Mesenchymal stem cell (in vitro differentiated cells and primary cell): ENCODE data around the gene HDAC11. TPM values are rescaled to one million over a fixed set of nuclear protein-coding genes. Genes with fewer than 3 reads are reported as not detected.
"Not testable (repeated sequence)": the region's sequence is repeated elsewhere in the genome, so short reads cannot be mapped to it uniquely, and the experiment has no call there.

Experiments used
- DNase-seq: peaks from one replicate; pipeline ENCODE4 v3.0.0-alpha.2; 2013
- H2AFZ ChIP-seq: one replicate; pipeline ENCODE4 v1.6.1; 2013; ENCODE audit warnings: low read depth, mild to moderate bottlenecking, control low read depth, inconsistent platforms, low read length, moderate library complexity
- H2AK5ac ChIP-seq: 2 replicates; pipeline ENCODE4 v1.6.1; 2013; ENCODE audit warnings: low read length, moderate library complexity, mild to moderate bottlenecking, inconsistent platforms; ENCODE audit not compliant: severe bottlenecking
- H2BK120ac ChIP-seq: one replicate; pipeline ENCODE4 v1.6.1; 2013; ENCODE audit warnings: low read depth, mild to moderate bottlenecking, inconsistent platforms, low read length, moderate library complexity
- H2BK12ac ChIP-seq, 2 experiments: one replicate each; pipeline ENCODE4 v1.6.1; 2013; ENCODE audit warnings: inconsistent platforms in 2 of 2, low read length in 2 of 2, mild to moderate bottlenecking in 2 of 2, moderate library complexity in 2 of 2, control low read depth in 1 of 2
- H2BK15ac ChIP-seq: one replicate; pipeline ENCODE4 v1.6.1; 2013; ENCODE audit warnings: mild to moderate bottlenecking, low read depth, inconsistent platforms; ENCODE audit not compliant: poor library complexity, severe bottlenecking
- H2BK5ac ChIP-seq: 2 replicates; pipeline ENCODE4 v1.6.1; 2013; ENCODE audit warnings: low read depth, mild to moderate bottlenecking, low read length, control low read depth, inconsistent platforms; ENCODE audit not compliant: poor library complexity, severe bottlenecking
- H3K14ac ChIP-seq, 2 experiments: one replicate each; pipeline ENCODE4 v1.6.1; 2013; ENCODE audit warnings: inconsistent platforms in 2 of 2, low read length in 2 of 2, control low read depth in 1 of 2, mild to moderate bottlenecking in 1 of 2, moderate library complexity in 1 of 2
- H3K18ac ChIP-seq, 2 experiments: one replicate each; pipeline ENCODE4 v1.6.1; 2013; ENCODE audit warnings: inconsistent platforms in 2 of 2, low read length in 2 of 2, control low read depth in 1 of 2, low read depth in 1 of 2, mild to moderate bottlenecking in 1 of 2
- H3K23ac ChIP-seq, 2 experiments: one replicate each; pipeline ENCODE4 v1.6.1; 2013; ENCODE audit warnings: inconsistent platforms in 2 of 2, low read length in 2 of 2, mild to moderate bottlenecking in 2 of 2, moderate library complexity in 2 of 2, control low read depth in 1 of 2
- H3K27ac ChIP-seq: 2 replicates; pipeline ENCODE4 v1.5.1; 2013; ENCODE audit warnings: mild to moderate bottlenecking, moderate library complexity, low read length, control low read depth, inconsistent platforms; ENCODE audit not compliant: poor library complexity, severe bottlenecking
- H3K27me3 ChIP-seq, 2 experiments: 2 replicates each; pipeline versions ENCODE4 v1.6.1 to v1.7.0; 2013; ENCODE audit warnings: low read length in 2 of 2, mild to moderate bottlenecking in 2 of 2, moderate library complexity in 2 of 2, control low read depth in 1 of 2, inconsistent platforms in 1 of 2; ENCODE audit not compliant: control insufficient read depth in 1 of 2, insufficient read depth in 1 of 2
- H3K36me3 ChIP-seq, 2 experiments: 2 replicates each; pipeline versions ENCODE4 v1.6.1 to v1.7.0; 2013; ENCODE audit warnings: low read length in 2 of 2, control low read depth in 1 of 2, inconsistent platforms in 1 of 2, low read depth in 1 of 2, mild to moderate bottlenecking in 1 of 2; ENCODE audit not compliant: insufficient read depth in 2 of 2, control insufficient read depth in 1 of 2
- H3K4ac ChIP-seq, 2 experiments: one replicate each; pipeline ENCODE4 v1.6.1; 2013; ENCODE audit warnings: inconsistent platforms in 2 of 2, low read length in 2 of 2, mild to moderate bottlenecking in 2 of 2, moderate library complexity in 2 of 2, control low read depth in 1 of 2, low read depth in 1 of 2
- H3K4me1 ChIP-seq: 2 replicates; pipeline ENCODE4 v1.6.1; 2013; ENCODE audit warnings: low read depth, low read length, control low read depth; ENCODE audit not compliant: control insufficient read depth, insufficient read depth
- H3K4me2 ChIP-seq: 2 replicates; pipeline ENCODE4 v1.6.1; 2013; ENCODE audit warnings: low read length, mild to moderate bottlenecking, inconsistent platforms; ENCODE audit not compliant: poor library complexity, severe bottlenecking
- H3K4me3 ChIP-seq, 2 experiments: 2 replicates each; pipeline versions ENCODE4 v1.5.1 to v1.7.0; 2013; ENCODE audit warnings: low read length in 2 of 2, mild to moderate bottlenecking in 2 of 2, control low read depth in 1 of 2, low read depth in 1 of 2; ENCODE audit not compliant: insufficient read depth in 1 of 2
- H3K79me1 ChIP-seq: replicated peaks from 2 replicates; pipeline ENCODE4 v1.6.1; 2013; ENCODE audit warnings: mild to moderate bottlenecking, control low read depth, low read length, inconsistent platforms; ENCODE audit not compliant: poor library complexity, severe bottlenecking
- H3K9ac ChIP-seq: 2 replicates; pipeline ENCODE4 v1.7.0; 2013; ENCODE audit warnings: mild to moderate bottlenecking, low read length, moderate library complexity
- H3K9me3 ChIP-seq: 2 replicates; pipeline ENCODE4 v1.7.0; 2013; ENCODE audit warnings: mild to moderate bottlenecking, low read length; ENCODE audit not compliant: control insufficient read depth
- H4K8ac ChIP-seq: one replicate; pipeline ENCODE4 v1.6.1; 2013; ENCODE audit warnings: inconsistent platforms, mild to moderate bottlenecking, low read length, moderate library complexity
- H4K91ac ChIP-seq: one replicate; pipeline ENCODE4 v1.6.1; 2013; ENCODE audit warnings: mild to moderate bottlenecking, low read length, inconsistent platforms
- WGBS: methylation state at CpG from one replicate; pipeline ENCODE4 v1.1.7; 2013; ENCODE audit warnings: mixed read lengths; 5-methylcytosine and 5-hydroxymethylcytosine counted together
- polyA plus RNA-seq, 2 experiments: library from polyadenylated mRNA; stranded (reverse); fragments of 200-250 nt; gene quantifications; one replicate each; pipeline ENCODE4 v1.2.3, GENCODE V29; 2013

HDAC11 gene
- polyA plus RNA-seq (2013, experiment 1 of 2), result 7.0 TPM
- polyA plus RNA-seq (2013, experiment 2 of 2), result 9.6 TPM

GRCh38 chr3:13479582-13480339, at the start of gene HDAC11:
TSS of gene HDAC11 (plus strand) at chr3:13480306. CDS start at chr3:13480348, 42 bp downstream.
- Histone ChIP-seq H3K27ac (no peak within 1 kb of the TSS), H3K79me1 (peaks cover 3% of the 10 kb centered on the region), H3K4me1 (peaks cover 16% of the 10 kb centered on the region), H3K36me3 (peaks cover 0 to 4% of the 10 kb centered on the region in 2 experiments), H2BK12ac (peak within 1 kb of the TSS in 1 of 2 experiments; percentile 11), H3K23ac (peak within 1 kb of the TSS in 1 of 2 experiments; percentile 20), H2AK5ac (no peak within 1 kb of the TSS), H3K4me2 (peak within 1 kb of the TSS; percentile 87), H3K4me3 (peak within 1 kb of the TSS; percentile 72 to 82), H4K91ac (peak within 1 kb of the TSS; percentile 70), H2AFZ (peak within 1 kb of the TSS; percentile 92), H3K9me3 (no peaks in the 10 kb centered on the region), H3K27me3 (peaks cover under 1 to 7% of the 10 kb centered on the region in 2 experiments), H3K14ac (peak within 1 kb of the TSS in 1 of 2 experiments; percentile 85), H2BK15ac (peak within 1 kb of the TSS; percentile 12), H3K18ac (peak within 1 kb of the TSS; percentile 90 to 95), H3K4ac (peak within 1 kb of the TSS; percentile 43 to 73), H3K9ac (peak within 1 kb of the TSS; percentile 91), H2BK5ac (no peak within 1 kb of the TSS), H2BK120ac (peak within 1 kb of the TSS; percentile 45), H4K8ac (peak within 1 kb of the TSS; percentile 97)
- WGBS, result 3% methylated on average over 54 of the region's 67 CpGs
- peak; percentile 96 for DNase-seq

- not testable (repeated sequence) for H3K14ac ChIP-seq, DNase-seq, H3K9me3 ChIP-seq, H2AFZ ChIP-seq, H3K18ac ChIP-seq, H2BK120ac ChIP-seq, H2BK12ac ChIP-seq, H4K91ac ChIP-seq, H2BK15ac ChIP-seq, H3K4me2 ChIP-seq, H3K36me3 ChIP-seq, H3K79me1 ChIP-seq, H3K4me1 ChIP-seq, H3K27me3 ChIP-seq, H2AK5ac ChIP-seq, H3K27ac ChIP-seq, H4K8ac ChIP-seq, H3K4ac ChIP-seq, H3K9ac ChIP-seq, H2BK5ac ChIP-seq, H3K23ac ChIP-seq, H3K4me3 ChIP-seq
- 68% methylated on average over 2 of the region's 2 CpGs for WGBS
These were observed 49.7 kb upstream of the HDAC11 start for GRCh38 chr3:13430411-13430875.

GRCh38 chr3:13432093-13432492, 48.0 kb upstream of the HDAC11 start:
- H2AFZ ChIP-seq, result no peak overlapping the region
- no peak overlapping the region for H3K4me3 ChIP-seq

GRCh38 chr3:13433912-13434311, 46.2 kb upstream of the HDAC11 start:
- Histone ChIP-seq H3K18ac (no peak overlapping the region), H3K36me3 (no peaks in the 10 kb centered on the region), H2AK5ac (no peak overlapping the region), H3K4me3 (no peak overlapping the region), H4K8ac (no peak overlapping the region), H2BK5ac (no peak overlapping the region), H3K23ac (no peak overlapping the region), H3K14ac (no peak overlapping the region), H3K4me1 (no peaks in the 10 kb centered on the region), H3K27ac (no peak overlapping the region), H2BK12ac (no peak overlapping the region), H3K79me1 (no peaks in the 10 kb centered on the region), H2BK120ac (no peak overlapping the region), H3K4me2 (no peak overlapping the region), H4K91ac (no peak overlapping the region), H3K9ac (no peak overlapping the region), H3K4ac (no peak overlapping the region), H2AFZ (no peak overlapping the region), H3K27me3 (peaks cover 0 to 20% of the 10 kb centered on the region in 2 experiments), H2BK15ac (no peak overlapping the region), H3K9me3 (no peaks in the 10 kb centered on the region)
- WGBS, result 80% methylated on average over 5 of the region's 5 CpGs
- DNase-seq, result no peak

More at GRCh38 chr3:13432093-13432492, 48.0 kb upstream of the HDAC11 start:
- no peaks in the 10 kb centered on the region for H3K9me3 ChIP-seq
- no peak for DNase-seq
- no peak overlapping the region for H3K14ac ChIP-seq
- no peak overlapping the region for H4K91ac ChIP-seq
- no peak overlapping the region for H2AK5ac ChIP-seq
- H3K79me1 ChIP-seq, result no peaks in the 10 kb centered on the region
- peaks cover 0 to 19% of the 10 kb centered on the region in 2 experiments for H3K27me3 ChIP-seq
- no peak overlapping the region for H3K9ac ChIP-seq
- H3K18ac ChIP-seq, result no peak overlapping the region
- no peaks in the 10 kb centered on the region for H3K36me3 ChIP-seq
- H3K23ac ChIP-seq, result no peak overlapping the region
- no peak overlapping the region for H2BK12ac ChIP-seq
- H2BK120ac ChIP-seq, result no peak overlapping the region
- H3K4me2 ChIP-seq, result no peak overlapping the region
- no peak overlapping the region for H3K4ac ChIP-seq
- 94% methylated on average over 1 of the region's 1 CpG for WGBS
- H3K4me1 ChIP-seq, result no peaks in the 10 kb centered on the region
- H2BK15ac ChIP-seq, result no peak overlapping the region
- no peak overlapping the region for H4K8ac ChIP-seq
- H3K27ac ChIP-seq, result no peak overlapping the region
- H2BK5ac ChIP-seq, result no peak overlapping the region
